GM23338 (cell line): Measurements from ENCODE around the gene PPP1R2.

Experiments used
- CTCF ChIP-seq, 2 experiments: fragments of 200-600 bp in 1 of 2; sonication (generic) in 1 of 2; conservative IDR thresholded peaks; 2 replicates each; pipeline versions ENCODE4 v1.5.1 to v1.6.1; 2016 to 2017; ENCODE audit warnings: antibody characterized with exemption in 2 of 2, low read depth in 2 of 2, mild to moderate bottlenecking in 2 of 2, moderate library complexity in 1 of 2
- EZH2 ChIP-seq: fragments of 200-600 bp; sonication (generic); IDR thresholded peaks from one replicate; pipeline ENCODE4 v1.8.0; 2017; ENCODE audit warnings: antibody characterized with exemption, mild to moderate bottlenecking, low read depth; ENCODE audit not compliant: unreplicated experiment
- EZH2phosphoT487 ChIP-seq: fragments of 200-600 bp; sonication (generic); IDR thresholded peaks from one replicate; pipeline ENCODE4 v1.8.1; 2018; ENCODE audit warnings: antibody characterized with exemption; ENCODE audit not compliant: unreplicated experiment
- POLR2AphosphoS5 ChIP-seq: IDR thresholded peaks from 2 replicates; pipeline ENCODE4 v1.6.1; 2016; ENCODE audit warnings: antibody characterized with exemption, low read depth
- REST ChIP-seq: IDR thresholded peaks from one replicate; pipeline ENCODE4 v1.6.1; 2018; ENCODE audit warnings: antibody characterized with exemption; ENCODE audit not compliant: unreplicated experiment

DNA sequence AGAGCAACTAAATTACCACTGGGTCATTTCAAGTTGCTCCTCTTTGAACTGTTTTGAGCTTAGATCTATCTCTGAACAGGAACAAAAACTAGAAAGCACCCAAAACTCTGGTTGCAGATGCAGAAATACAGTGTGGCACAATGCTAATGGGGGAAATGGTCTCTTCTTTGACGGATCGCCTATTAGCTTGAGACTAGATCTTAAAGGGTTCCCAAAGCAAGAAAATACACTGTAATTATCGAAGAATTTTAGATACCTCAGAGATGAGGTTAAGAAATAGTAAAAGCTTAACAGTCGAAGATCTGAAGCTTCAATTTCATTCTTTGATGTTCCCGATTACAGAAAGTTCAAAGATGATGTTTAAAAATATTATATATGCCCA, 818 bp downstream of the PPP1R2 start:
- TF ChIP-seq EZH2 (no peak), CTCF (conservative IDR thresholded peaks at IDR 0.05; ENCODE audit: low read depth in 2 of 2) (no peak), REST (no peak), POLR2AphosphoS5 (no peak), EZH2phosphoT487 (no peak)
